OCI-LY1 (cell line): ENCODE results near the gene PYGB.

Source experiments
- H2AFZ ChIP-seq: fragments of 200-600 bp; sonication (generic), shearing (Covaris generic); 2 replicates; pipeline ENCODE4 v1.6.0; 2014; ENCODE audit warnings: antibody characterized with exemption, mild to moderate bottlenecking, low read length
- H3F3A ChIP-seq: fragments of 200-600 bp; sonication (generic), shearing (Covaris generic); 2 replicates; pipeline ENCODE4 v1.6.0; 2014; ENCODE audit warnings: mild to moderate bottlenecking, antibody characterized with exemption, low read length, moderate library complexity; ENCODE audit not compliant: insufficient read depth
- H3K27ac ChIP-seq: fragments of 200-600 bp; sonication (generic); 2 replicates; pipeline ENCODE4 v1.5.1; 2014; ENCODE audit warnings: low read length, mixed run types, mild to moderate bottlenecking, low read depth; ENCODE audit not compliant: poor library complexity, severe bottlenecking
- H3K27me3 ChIP-seq: fragments of 200-600 bp; sonication (generic); 2 replicates; pipeline ENCODE4 v1.6.0; 2014; ENCODE audit warnings: antibody characterized with exemption, mild to moderate bottlenecking, low read length, moderate library complexity; ENCODE audit not compliant: insufficient read depth
- H3K36me3 ChIP-seq: fragments of 200-600 bp; sonication (generic); 2 replicates; pipeline ENCODE4 v1.6.1; 2014; ENCODE audit warnings: mild to moderate bottlenecking, antibody characterized with exemption, low read length, moderate library complexity, mixed read lengths; ENCODE audit not compliant: insufficient read depth
- H3K4me1 ChIP-seq: fragments of 200-600 bp; sonication (generic); 2 replicates; pipeline ENCODE4 v1.5.1; 2014; ENCODE audit warnings: mild to moderate bottlenecking, low read length, moderate library complexity; ENCODE audit not compliant: insufficient read depth, severe bottlenecking
- H3K4me2 ChIP-seq: fragments of 200-600 bp; sonication (generic), shearing (Covaris generic); 2 replicates; pipeline ENCODE4 v1.6.1; 2014; ENCODE audit warnings: low read length
- H3K4me3 ChIP-seq: fragments of 200-600 bp; sonication (generic); 2 replicates; pipeline ENCODE4 v1.5.1; 2014; ENCODE audit warnings: low read length, low read depth, mild to moderate bottlenecking, mixed read lengths; ENCODE audit not compliant: poor library complexity, severe bottlenecking
- H3K79me2 ChIP-seq: fragments of 200-600 bp; shearing (Covaris generic); 2 replicates; pipeline ENCODE4 v1.6.1; 2016; ENCODE audit warnings: mixed run types, low read length, mixed read lengths; ENCODE audit not compliant: insufficient read depth
- H3K9ac ChIP-seq: fragments of 200-600 bp; sonication (generic), shearing (Covaris generic); 2 replicates; pipeline ENCODE4 v1.6.1; 2014; ENCODE audit warnings: mild to moderate bottlenecking, low read length, mixed read lengths
- H3K9me2 ChIP-seq: fragments of 200-600 bp; sonication (generic), shearing (Covaris generic); 2 replicates; pipeline ENCODE4 v1.6.1; 2014; ENCODE audit warnings: low read depth, mild to moderate bottlenecking, low read length, mixed read lengths
- H3K9me3 ChIP-seq: fragments of 200-600 bp; shearing (Covaris generic); 2 replicates; pipeline ENCODE4 v1.6.1; 2014; ENCODE audit warnings: low read length, mixed read lengths
- H4K20me1 ChIP-seq: fragments of 200-600 bp; sonication (generic), shearing (Covaris generic); 2 replicates; pipeline ENCODE4 v1.6.0; 2016; ENCODE audit warnings: mild to moderate bottlenecking, low read length; ENCODE audit not compliant: insufficient read depth
- EZH2 ChIP-seq: fragments of 200-600 bp; sonication (generic), shearing (Covaris generic); IDR thresholded peaks from 2 replicates; pipeline ENCODE4 v1.8.0; 2017; ENCODE audit warnings: borderline replicate concordance, mixed run types, mild to moderate bottlenecking, antibody characterized with exemption, low read length, moderate library complexity, mixed read lengths
- TF ChIP-seq, protein P1 (sequence below): fragments of 200-600 bp; sonication (generic), shearing (Covaris generic); IDR thresholded peaks from 2 replicates; pipeline ENCODE4 v1.5.1; 2017; ENCODE audit warnings: mild to moderate bottlenecking, antibody characterized with exemption, low read length, moderate library complexity, mixed read lengths

PYGB gene

DNA sequence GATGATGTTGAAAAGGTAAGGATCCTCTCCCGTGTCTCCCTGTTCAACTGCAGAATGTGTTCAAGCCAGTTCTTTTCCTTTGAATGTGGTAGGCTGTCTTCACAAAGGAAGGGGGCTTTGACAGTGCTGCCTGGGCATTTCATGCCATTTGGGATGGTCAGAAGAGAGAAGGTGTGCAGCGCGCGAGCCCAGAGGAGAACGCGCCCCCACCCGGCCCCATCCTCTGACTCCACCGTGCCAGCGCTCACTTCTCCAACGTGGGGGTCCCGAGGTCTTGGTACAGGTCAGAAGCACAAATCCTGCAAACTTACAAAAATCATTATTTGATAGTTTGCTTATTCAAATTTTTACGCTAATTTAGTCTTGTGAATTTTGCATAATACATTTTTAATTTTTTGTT lies 38.0 kb upstream of the PYGB start:
- Histone ChIP-seq H3F3A (no peaks in the 10 kb centered on the region), H3K9ac (no peak overlapping the region), H3K4me1 (peaks cover 1% of the 10 kb centered on the region), H3K4me3 (no peak overlapping the region), H3K36me3 (peaks cover 18% of the 10 kb centered on the region; the same call in 1 of the 2 replicates), H3K9me3 (no peaks in the 10 kb centered on the region), H3K79me2 (no peaks in the 10 kb centered on the region), H3K27ac (no peak overlapping the region), H3K27me3 (no peaks in the 10 kb centered on the region), H3K4me2 (no peak overlapping the region), H3K9me2 (no peaks in the 10 kb centered on the region), H2AFZ (no peak overlapping the region), H4K20me1 (no peaks in the 10 kb centered on the region)
- TF ChIP-seq, protein P1, sequence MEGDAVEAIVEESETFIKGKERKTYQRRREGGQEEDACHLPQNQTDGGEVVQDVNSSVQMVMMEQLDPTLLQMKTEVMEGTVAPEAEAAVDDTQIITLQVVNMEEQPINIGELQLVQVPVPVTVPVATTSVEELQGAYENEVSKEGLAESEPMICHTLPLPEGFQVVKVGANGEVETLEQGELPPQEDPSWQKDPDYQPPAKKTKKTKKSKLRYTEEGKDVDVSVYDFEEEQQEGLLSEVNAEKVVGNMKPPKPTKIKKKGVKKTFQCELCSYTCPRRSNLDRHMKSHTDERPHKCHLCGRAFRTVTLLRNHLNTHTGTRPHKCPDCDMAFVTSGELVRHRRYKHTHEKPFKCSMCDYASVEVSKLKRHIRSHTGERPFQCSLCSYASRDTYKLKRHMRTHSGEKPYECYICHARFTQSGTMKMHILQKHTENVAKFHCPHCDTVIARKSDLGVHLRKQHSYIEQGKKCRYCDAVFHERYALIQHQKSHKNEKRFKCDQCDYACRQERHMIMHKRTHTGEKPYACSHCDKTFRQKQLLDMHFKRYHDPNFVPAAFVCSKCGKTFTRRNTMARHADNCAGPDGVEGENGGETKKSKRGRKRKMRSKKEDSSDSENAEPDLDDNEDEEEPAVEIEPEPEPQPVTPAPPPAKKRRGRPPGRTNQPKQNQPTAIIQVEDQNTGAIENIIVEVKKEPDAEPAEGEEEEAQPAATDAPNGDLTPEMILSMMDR: no peak
- no peak for TF ChIP-seq EZH2

DNA sequence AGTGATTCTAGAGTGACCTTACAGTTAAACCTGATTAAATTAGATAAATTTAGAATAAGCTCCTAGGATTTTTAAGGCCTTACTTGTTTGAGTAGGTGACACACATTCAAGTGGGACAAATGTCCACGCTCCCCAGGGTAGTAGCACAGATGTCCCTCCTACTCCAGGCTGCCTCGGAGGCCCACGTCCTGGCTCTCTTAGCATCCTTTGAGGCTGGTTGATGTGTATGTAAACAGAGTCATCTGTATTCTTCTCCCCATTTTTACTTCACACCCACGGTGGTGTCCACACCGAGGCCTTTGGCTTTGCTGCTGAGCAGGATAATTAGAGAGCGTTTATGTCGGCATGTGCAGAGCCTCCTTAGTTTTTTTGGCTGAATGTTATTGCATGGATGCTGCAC lies 36.6 kb upstream of the PYGB start:
- H3K36me3 ChIP-seq: peaks cover 18% of the 10 kb centered on the region; the same call in 1 of the 2 replicates

DNA sequence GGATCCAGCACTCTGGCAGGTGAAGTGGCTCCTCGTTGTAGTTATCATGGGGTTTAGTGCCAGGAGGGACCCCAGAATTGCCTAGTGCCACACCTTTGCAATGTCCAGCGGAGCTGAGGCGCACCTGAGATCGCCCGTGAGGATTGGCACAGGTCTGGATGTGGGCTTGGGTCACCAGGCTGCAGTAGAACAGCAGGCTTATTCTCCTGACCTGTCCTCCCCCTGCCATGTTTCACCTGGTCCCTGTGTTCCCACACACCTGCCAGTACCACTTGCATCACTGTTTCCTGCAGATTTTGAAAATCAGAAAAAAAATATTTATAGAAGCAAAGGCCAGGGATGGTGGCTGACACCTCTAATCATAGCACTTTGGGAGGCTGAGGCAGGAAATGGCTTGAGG lies 35.6 kb upstream of the PYGB start:
- Histone ChIP-seq H3K4me1 (no peaks in the 10 kb centered on the region), H3K4me2 (no peak overlapping the region), H3K9me2 (no peaks in the 10 kb centered on the region), H2AFZ (no peak overlapping the region), H3K4me3 (no peak overlapping the region), H3K36me3 (peaks cover 23% of the 10 kb centered on the region; the same call in 1 of the 2 replicates), H4K20me1 (no peaks in the 10 kb centered on the region), H3F3A (no peaks in the 10 kb centered on the region), H3K9ac (no peak overlapping the region), H3K27ac (no peak overlapping the region), H3K79me2 (no peaks in the 10 kb centered on the region), H3K27me3 (no peaks in the 10 kb centered on the region), H3K9me3 (no peaks in the 10 kb centered on the region)
- no peak for TF ChIP-seq EZH2
- TF ChIP-seq, protein P1: no peak

More for the DNA sequence above, 36.6 kb upstream of the PYGB start:
- no peak for TF ChIP-seq EZH2
- TF ChIP-seq, protein P1: no peak
- H3K9me2 ChIP-seq: no peaks in the 10 kb centered on the region
- no peaks in the 10 kb centered on the region for H3K4me1 ChIP-seq
- H3K27ac ChIP-seq: no peak overlapping the region
- H3K79me2 ChIP-seq: no peaks in the 10 kb centered on the region
- H3K27me3 ChIP-seq: no peaks in the 10 kb centered on the region
- no peaks in the 10 kb centered on the region for H3K9me3 ChIP-seq
- H3K9ac ChIP-seq: no peak overlapping the region
- no peak overlapping the region for H2AFZ ChIP-seq
- no peak overlapping the region for H3K4me3 ChIP-seq
- H3F3A ChIP-seq: no peaks in the 10 kb centered on the region
- H4K20me1 ChIP-seq: no peaks in the 10 kb centered on the region
- no peak overlapping the region for H3K4me2 ChIP-seq
